Measurements from ENCODE around the gene PPP1R37. TPM values are rescaled to one million over a fixed set of nuclear protein-coding genes. Genes with fewer than 3 reads are reported as not detected.

PPP1R37 gene
- polyA plus RNA-seq, 3 donors: 0.10 to 11.8 (median 0.22) TPM

DNA sequence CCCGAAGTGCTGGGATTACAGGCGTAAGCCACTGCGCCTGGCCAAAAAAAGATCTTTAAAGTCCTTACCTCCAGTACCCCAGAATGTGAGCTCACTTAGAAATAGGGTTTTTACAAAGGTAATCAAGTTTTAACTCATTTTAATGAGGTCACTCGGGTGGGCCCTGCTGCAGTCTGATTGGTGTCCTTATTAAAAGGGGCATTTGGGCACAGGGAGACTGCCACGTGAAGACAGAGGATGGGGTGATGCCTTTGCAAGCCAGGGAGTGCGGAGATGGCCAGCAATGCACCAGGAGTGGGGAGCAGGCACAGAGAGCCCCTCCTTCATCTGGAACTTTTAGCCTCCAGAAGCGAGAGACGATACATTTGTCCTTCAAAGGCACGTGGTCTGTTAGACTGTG, 56.1 kb downstream of the PPP1R37 start:
- no peak overlapping the region for H2AFZ ChIP-seq (ENCODE audit: insufficient read depth, low read depth, low read length, poor library complexity, severe bottlenecking)
- H3K36me3 ChIP-seq (replicated peaks in 1 of 2; ENCODE audit: control insufficient read depth in 1 of 2, insufficient read depth in 2 of 2, low read length in 2 of 2): peaks cover 12 to 15% of the 10 kb centered on the region in 2 donors
- peaks cover 11 to 32% of the 10 kb centered on the region in 2 donors for H3K27me3 ChIP-seq (ENCODE audit: control insufficient read depth in 2 of 2, insufficient read depth in 2 of 2, low read length in 2 of 2)
- intact Hi-C loops (cut with micrococcal nuclease): loop anchor here in 1 of 2 donors (10.0 kb wide), 1 partner anchor 196 kb away; the partner anchor contains the start of gene KLC3
- no peak overlapping the region for H3K4me2 ChIP-seq (replicated peaks; ENCODE audit: extremely low read depth, low read length, poor library complexity, severe bottlenecking)
- Mint-ChIP-seq H3K9me3 (peaks cover 0 to 14% (median 5%) of the 10 kb centered on the region in 7 donors), H3K27me3 (ENCODE audit: low read depth in 3 of 3) (peaks cover 27 to 38% (median 32%) of the 10 kb centered on the region in 3 donors), H3K4me1 (peaks cover 15% of the 10 kb centered on the region), H3K27ac (peak overlapping the region in 2 of 7 donors; percentile 3 to 37), H3K4me3 (no peak overlapping the region), H3K36me3 (peaks cover 5 to 8% of the 10 kb centered on the region in 2 donors)
- H3K4me3 ChIP-seq (replicated peaks in 1 of 3; ENCODE audit: low read depth in 2 of 3, low read length in 3 of 3): no peak overlapping the region
- peaks cover 14 to 24% of the 10 kb centered on the region in 2 donors for H3K4me1 ChIP-seq (ENCODE audit: control insufficient read depth in 1 of 2, insufficient read depth in 2 of 2, low read length in 2 of 2)
- H3K9me3 ChIP-seq (replicated peaks in 1 of 2; ENCODE audit: control insufficient read depth in 1 of 2, insufficient read depth in 1 of 2, low read length in 2 of 2): peaks cover 0 to 19% of the 10 kb centered on the region in 2 donors
- H3K9ac ChIP-seq (ENCODE audit: insufficient read depth, low read length, poor library complexity, severe bottlenecking): no peak overlapping the region
- H3K27ac ChIP-seq (ENCODE audit: low read depth in 1 of 2, low read length in 2 of 2): no peak overlapping the region
- H4K20me1 ChIP-seq (ENCODE audit: insufficient read depth, low read length): no peaks in the 10 kb centered on the region
- DNase-seq: no peak
- TF ChIP-seq, protein P1, sequence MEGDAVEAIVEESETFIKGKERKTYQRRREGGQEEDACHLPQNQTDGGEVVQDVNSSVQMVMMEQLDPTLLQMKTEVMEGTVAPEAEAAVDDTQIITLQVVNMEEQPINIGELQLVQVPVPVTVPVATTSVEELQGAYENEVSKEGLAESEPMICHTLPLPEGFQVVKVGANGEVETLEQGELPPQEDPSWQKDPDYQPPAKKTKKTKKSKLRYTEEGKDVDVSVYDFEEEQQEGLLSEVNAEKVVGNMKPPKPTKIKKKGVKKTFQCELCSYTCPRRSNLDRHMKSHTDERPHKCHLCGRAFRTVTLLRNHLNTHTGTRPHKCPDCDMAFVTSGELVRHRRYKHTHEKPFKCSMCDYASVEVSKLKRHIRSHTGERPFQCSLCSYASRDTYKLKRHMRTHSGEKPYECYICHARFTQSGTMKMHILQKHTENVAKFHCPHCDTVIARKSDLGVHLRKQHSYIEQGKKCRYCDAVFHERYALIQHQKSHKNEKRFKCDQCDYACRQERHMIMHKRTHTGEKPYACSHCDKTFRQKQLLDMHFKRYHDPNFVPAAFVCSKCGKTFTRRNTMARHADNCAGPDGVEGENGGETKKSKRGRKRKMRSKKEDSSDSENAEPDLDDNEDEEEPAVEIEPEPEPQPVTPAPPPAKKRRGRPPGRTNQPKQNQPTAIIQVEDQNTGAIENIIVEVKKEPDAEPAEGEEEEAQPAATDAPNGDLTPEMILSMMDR (IDR thresholded peaks at IDR 0.05): no peak
- WGBS (ENCODE audit: insufficient coverage): 61% methylated on average over 6 of the region's 9 CpGs
- H3K79me2 ChIP-seq (ENCODE audit: insufficient read depth, low read length): no peaks in the 10 kb centered on the region

- no peak overlapping the region for H2AFZ ChIP-seq (ENCODE audit: insufficient read depth, low read depth, low read length, poor library complexity, severe bottlenecking)
- H3K27me3 ChIP-seq (ENCODE audit: control insufficient read depth in 2 of 2, insufficient read depth in 2 of 2, low read length in 2 of 2): peaks cover 14 to 39% of the 10 kb centered on the region in 2 donors
- Mint-ChIP-seq H3K4me1 (peaks cover 18% of the 10 kb centered on the region), H3K9me3 (peaks cover 0 to 18% (median 8%) of the 10 kb centered on the region in 7 donors), H3K36me3 (peaks cover 5 to 7% of the 10 kb centered on the region in 2 donors), H3K4me3 (no peak overlapping the region), H3K27me3 (ENCODE audit: low read depth in 3 of 3) (peaks cover 33 to 49% (median 42%) of the 10 kb centered on the region in 3 donors), H3K27ac (no peak overlapping the region)
- H3K79me2 ChIP-seq (ENCODE audit: insufficient read depth, low read length): no peaks in the 10 kb centered on the region
- no peak for DNase-seq
- no peak overlapping the region for H3K4me2 ChIP-seq (replicated peaks; ENCODE audit: extremely low read depth, low read length, poor library complexity, severe bottlenecking)
- H4K20me1 ChIP-seq (ENCODE audit: insufficient read depth, low read length): no peaks in the 10 kb centered on the region
- no peak overlapping the region for H3K4me3 ChIP-seq (replicated peaks in 1 of 3; ENCODE audit: low read depth in 2 of 3, low read length in 3 of 3)
- peaks cover 3 to 7% of the 10 kb centered on the region in 2 donors for H3K36me3 ChIP-seq (replicated peaks in 1 of 2; ENCODE audit: control insufficient read depth in 1 of 2, insufficient read depth in 2 of 2, low read length in 2 of 2)
- intact Hi-C loops (cut with micrococcal nuclease): no loop called here
- H3K4me1 ChIP-seq (ENCODE audit: control insufficient read depth in 1 of 2, insufficient read depth in 2 of 2, low read length in 2 of 2): peaks cover 14 to 24% of the 10 kb centered on the region in 2 donors
- H3K9me3 ChIP-seq (replicated peaks in 1 of 2; ENCODE audit: control insufficient read depth in 1 of 2, insufficient read depth in 1 of 2, low read length in 2 of 2): peaks cover 0 to 19% of the 10 kb centered on the region in 2 donors
- TF ChIP-seq, protein P1 (IDR thresholded peaks at IDR 0.05): no peak
- no peak overlapping the region for H3K9ac ChIP-seq (ENCODE audit: insufficient read depth, low read length, poor library complexity, severe bottlenecking)
- H3K27ac ChIP-seq (ENCODE audit: low read depth in 1 of 2, low read length in 2 of 2): no peak overlapping the region
- WGBS (ENCODE audit: insufficient coverage): 60% methylated on average over 1 of the region's 4 CpGs
Measured at GRCh38 chr19:45150180-45150579, 57.2 kb downstream of the PPP1R37 start.
